ENCODE results near the gene HSF5.

GRCh38 chr17:58412064-58412703, 76.0 kb downstream of the HSF5 start:
- no peak for TF ChIP-seq CTCF (IDR thresholded peaks at IDR 0.05; ENCODE audit: extremely low read depth in 1 of 2, insufficient read depth in 1 of 2, low read depth in 1 of 2, low read length in 2 of 2)
- TF ChIP-seq EZH2 (IDR thresholded peaks at IDR 0.05; ENCODE audit: borderline replicate concordance, low read depth, low read length, severe bottlenecking): no peak
- no peak for TF ChIP-seq POLR2AphosphoS5 (IDR thresholded peaks at IDR 0.05; ENCODE audit: insufficient read depth, low read depth, low read length)
- no peak for TF ChIP-seq POLR2A (IDR thresholded peaks at IDR 0.05; ENCODE audit: low read depth, low read length)
- no peak for TF ChIP-seq MAX (IDR thresholded peaks at IDR 0.05; ENCODE audit: insufficient read depth, insufficient read length)
- TF ChIP-seq JUN (IDR thresholded peaks at IDR 0.05; ENCODE audit: borderline replicate concordance, insufficient read depth, insufficient read length, low read depth): no peak
- TF ChIP-seq FOS (IDR thresholded peaks at IDR 0.05; ENCODE audit: borderline replicate concordance, insufficient read depth, low read length): no peak
